Uterus (tissue), 2 donors: ENCODE measurements around the gene CYSRT1.

Source experiments
- CTCF ChIP-seq, 4 experiments: fragments of 200-600 bp in 2 of 4; fragments of 450-650 bp in 2 of 4; sonication (generic) in 2 of 4; IDR thresholded peaks; one replicate each; pipeline ENCODE4 v1.5.1; 2016 to 2019; ENCODE audit warnings: antibody characterized with exemption in 4 of 4, mild to moderate bottlenecking in 2 of 4, moderate library complexity in 1 of 4
- POLR2A ChIP-seq, 2 donors: fragments of 450-650 bp; IDR thresholded peaks; one replicate each; pipeline ENCODE4 v1.6.1; 2016; ENCODE audit warnings: antibody characterized with exemption in 2 of 2, mild to moderate bottlenecking in 1 of 2, moderate library complexity in 1 of 2

- TF ChIP-seq CTCF (IDR thresholded peaks at IDR 0.05) (no peak), POLR2A (IDR thresholded peaks at IDR 0.05) (no peak)
Observed at GRCh38 chr9:137222190-137223077, 2.5 kb upstream of the CYSRT1 start, which contains the start of gene RNF208.
